Left colon (tissue), 2 donors: Measurements from ENCODE around the gene GPC1. TPM values are rescaled to one million over a fixed set of nuclear protein-coding genes. Genes with fewer than 3 reads are reported as not detected.
"Not testable (repeated sequence)": the region's sequence is repeated elsewhere in the genome, so short reads cannot be mapped to it uniquely, and the experiment has no call there.

Source experiments
- ATAC-seq: fragments of 200-7000 bp; cut with Tn5 transposase; one replicate; pipeline ENCODE4 v1.9.1; 2020; ENCODE audit warnings: mild to moderate bottlenecking, moderate library complexity
- DNase-seq, 2 donors: peaks; one replicate each; pipeline ENCODE4 v3.0.0-alpha.2; 2020
- intact Hi-C, 2 donors: fragments of 100-400 bp; cut with DNase I in 1 of 2; cut with micrococcal nuclease in 1 of 2; formaldehyde crosslinking; loops; one replicate each; pipeline versions ENCODE4 v1.11.2 to v1.14.0; 2022; cut with DNase I, micrococcal nuclease
- total RNA-seq, 2 donors: library from RNA; stranded (reverse); fragmentation: NEBNext Ultra II Directional; extraction: Animal tissue kit (Norgen Biotek cat#: 25700); gene quantifications; one replicate each; pipeline ENCODE4 v1.2.1, GENCODE V29; 2021
- donor health status: DM: no; HTN: no; CAD: no.
- donor health status: DM: yes; HTN: yes; CAD: no.

Gene GPC1
- total RNA-seq, 2 donors from 2014 or later = 10.4 to 20.0 TPM

DNA sequence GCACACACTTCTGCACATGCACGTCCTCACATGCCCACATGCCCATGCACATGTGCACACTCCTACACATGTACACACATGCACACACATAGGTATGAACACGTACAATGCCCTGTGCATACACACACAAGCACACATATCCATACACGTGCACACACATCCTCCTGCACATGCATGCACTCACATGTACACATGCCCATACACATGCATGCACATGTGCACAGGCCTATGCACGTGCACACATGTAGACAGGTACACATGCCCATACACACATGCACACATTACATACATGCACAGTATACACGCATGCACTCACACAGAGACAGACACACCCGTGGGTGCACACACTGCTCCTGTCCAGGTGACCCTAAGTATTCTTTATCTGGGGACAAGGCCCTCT lies 34.3 kb downstream of the GPC1 start:
- intact Hi-C loops = no loop called here
- DNase-seq (no peak), ATAC-seq (no peak)

DNA sequence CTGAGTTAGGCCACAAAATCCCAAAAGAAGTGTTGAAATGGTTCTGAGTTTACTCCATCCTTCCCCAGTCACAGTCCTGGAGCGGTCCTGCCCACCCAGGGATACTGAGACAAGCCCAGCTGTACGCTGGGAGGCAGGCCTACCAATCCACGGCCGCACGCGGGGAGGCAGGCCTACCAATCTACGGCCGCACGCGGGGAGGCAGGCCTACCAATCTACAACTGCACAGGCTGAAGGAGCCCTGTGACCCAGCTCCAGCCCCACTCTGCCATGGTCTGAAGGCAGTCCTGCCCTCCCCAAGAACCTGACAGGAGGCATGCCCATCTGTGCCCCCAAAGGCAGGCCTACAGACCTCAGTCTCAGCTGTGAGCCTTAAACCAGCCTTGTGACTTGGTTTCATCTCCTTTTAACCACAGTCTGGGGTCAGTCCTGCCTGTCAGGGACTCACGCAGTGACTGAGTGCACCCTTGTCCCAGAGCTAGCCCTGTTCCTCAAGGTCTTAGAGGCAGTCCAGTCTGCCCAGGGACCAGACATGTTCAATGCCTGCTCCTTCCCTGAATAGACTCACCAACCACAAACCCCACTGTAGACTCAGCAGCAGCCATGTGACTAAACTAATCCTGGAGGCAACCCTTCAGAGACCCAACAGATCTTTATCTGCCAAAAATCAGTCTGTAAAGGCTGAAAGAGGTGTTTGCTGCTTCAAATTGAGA lies 36.8 kb downstream of the GPC1 start:
- ATAC-seq = no peak
- intact Hi-C loops = no loop called here

DNA sequence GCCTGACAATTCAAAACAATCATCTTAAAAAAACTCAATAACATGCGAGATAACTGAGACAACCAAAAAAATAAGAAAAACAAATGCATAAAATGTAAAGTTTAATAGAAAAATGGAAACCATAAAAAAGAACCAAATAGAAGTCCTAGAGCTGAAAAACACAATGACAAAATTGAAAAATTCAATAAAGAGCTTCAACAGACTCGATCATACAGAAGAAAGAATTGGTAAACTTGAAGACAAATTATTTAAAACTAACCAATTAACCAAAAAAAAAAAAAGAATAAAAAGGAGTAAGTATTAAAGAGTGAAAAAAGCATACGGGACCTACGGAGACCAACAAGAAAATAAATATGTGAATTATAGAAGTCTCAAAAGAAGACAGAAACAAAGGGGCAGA lies 37.7 kb downstream of the GPC1 start:
- intact Hi-C loops = no loop called here
- DNase-seq = no peak
- ATAC-seq = no peak

More for the DNA sequence above, 36.8 kb downstream of the GPC1 start:
- no peak for DNase-seq

DNA sequence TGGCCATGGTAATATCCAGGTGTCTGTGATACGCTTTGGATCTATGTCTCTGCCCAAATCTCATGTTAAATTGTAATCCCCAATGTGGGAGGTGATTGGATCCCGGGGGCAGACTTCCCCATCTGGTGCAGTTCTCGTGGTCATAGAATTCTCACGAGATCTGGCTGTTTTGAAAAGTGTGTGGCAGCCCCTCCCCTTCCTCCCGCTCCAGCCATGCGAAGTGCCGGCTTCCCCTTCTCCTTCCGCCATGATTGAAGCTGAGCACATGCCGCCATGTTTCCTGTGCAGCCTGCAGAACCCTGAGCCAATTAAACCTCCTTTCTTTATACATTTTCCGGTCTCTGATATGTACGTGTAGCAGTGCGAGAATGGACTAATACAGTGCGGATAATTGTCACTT lies 42.5 kb downstream of the GPC1 start:
- no peak for ATAC-seq
- no peak for DNase-seq
- intact Hi-C loops = no loop called here

DNA sequence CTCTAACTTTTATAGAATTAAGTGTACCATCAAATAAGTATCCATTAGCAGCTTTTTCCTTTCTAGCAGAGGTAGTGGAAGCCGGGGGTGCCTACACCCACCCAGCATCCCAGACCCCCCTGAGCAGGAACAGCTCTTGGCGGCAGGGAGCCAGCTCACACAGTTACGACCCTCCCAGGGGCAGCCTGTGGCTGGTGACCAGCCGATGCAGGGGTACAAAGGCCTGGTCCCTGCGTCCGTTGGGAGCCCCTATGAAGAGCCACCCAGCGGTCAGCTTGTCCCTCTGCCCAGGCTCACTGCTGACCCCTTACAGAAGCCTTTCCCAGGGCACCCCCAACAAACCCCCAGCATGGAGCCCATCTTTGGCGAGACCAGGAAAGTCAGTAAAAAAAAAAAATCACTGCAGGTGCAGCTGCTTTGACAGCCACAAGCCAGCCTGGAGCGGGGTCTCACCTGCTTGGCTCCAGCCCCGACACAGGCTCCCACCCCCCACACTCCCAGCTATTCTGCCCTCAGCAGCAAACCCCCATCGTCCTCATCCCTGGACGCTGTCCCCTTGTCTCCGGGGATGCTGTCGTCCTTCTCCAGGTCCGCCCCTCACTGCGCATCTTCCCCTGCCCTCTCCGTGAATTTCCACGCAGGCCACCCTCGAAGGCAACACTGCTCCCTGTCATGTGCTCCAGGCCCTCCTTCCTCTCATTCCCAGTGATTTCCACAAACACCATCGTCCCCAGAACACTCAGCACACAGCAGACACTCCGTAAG lies 43.1 kb downstream of the GPC1 start:
- ATAC-seq (no peak), DNase-seq (peak in 1 of 2 donors; percentile 17)
- intact Hi-C loops = no loop called here

DNA sequence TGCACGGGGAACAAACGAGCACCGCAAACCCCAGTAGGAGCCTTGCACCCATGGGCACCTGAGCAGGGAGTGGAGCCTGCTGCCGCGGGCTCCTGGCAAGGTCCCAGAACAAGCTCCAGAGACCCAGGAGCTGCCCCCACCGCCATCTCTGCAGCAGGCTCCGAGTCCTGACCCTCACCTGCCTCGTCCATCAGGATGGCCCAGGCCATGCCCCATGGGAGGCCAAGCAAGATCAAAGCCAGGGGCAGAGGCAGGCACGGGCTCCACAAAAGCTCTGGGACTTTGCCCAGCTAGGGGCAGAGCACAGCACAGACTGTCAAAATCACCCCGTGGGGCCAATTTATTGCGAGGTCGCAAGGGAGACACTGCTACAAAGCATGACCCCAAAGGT lies 43.6 kb downstream of the GPC1 start:
- ATAC-seq = no peak
- intact Hi-C loops = no loop called here
- DNase-seq = peak in 1 of 2 donors; percentile 15

DNA sequence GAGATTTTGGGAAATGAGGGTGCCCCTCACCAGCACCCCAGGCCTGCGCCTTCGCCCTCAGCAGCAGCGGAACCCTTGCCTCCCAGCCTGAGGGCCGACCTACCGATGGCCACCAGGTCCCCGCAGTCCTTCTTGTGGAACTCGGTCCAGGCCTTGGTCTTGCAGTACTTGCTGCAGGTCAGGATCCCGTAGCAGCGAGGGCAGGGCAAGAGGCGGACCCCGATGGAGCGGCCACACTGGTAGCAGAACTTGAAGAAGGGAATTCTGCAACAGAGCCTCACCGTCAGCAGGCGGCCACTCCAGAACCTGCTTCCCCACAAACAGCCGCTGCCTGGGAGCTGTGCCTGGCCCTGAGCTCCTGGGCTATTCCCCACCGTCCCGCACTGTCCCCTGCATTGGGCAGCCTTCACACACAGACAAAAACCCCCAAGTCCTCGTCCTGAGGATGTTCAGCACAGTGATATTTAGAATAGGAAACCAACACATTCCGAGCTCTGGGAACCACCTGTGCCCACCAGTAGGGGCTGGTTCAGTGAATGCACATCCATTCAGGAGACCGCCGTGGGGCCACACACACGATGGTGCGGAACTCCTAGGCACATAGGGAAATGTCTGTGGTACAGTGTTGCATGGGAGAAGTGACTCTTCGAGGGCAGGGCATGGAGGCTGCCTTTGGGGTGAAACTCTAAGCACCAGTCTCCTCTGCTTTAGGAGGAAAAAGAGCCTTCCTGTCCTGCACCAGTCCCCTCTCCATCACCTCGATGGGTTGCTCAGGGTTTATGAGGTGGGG lies 45.6 kb downstream of the GPC1 start:
- intact Hi-C loops = no loop called here
- no peak for ATAC-seq

DNA sequence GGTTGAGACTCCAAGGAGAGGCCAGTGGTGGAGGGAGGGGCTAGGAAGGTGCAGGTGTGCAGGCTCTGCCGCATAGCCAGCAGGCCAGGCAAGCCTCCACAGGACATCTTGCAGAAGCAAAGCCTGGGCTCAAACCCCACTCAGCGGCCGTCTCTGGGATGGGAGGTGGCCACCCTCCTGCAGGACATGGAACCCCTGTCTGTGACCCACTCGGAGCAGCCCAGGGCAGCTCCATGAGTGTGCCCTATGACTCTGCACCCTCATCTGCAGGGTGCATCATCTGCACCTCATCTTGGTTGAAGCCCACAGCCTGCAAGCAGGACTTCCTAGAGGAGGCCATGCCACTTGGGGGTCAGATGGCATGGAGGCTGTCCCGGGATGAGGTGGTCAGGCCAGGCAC lies 46.3 kb downstream of the GPC1 start:
- DNase-seq (no peak), ATAC-seq (no peak)
- intact Hi-C loops = no loop called here

More for the DNA sequence above, 45.6 kb downstream of the GPC1 start:
- no peak for DNase-seq

DNA sequence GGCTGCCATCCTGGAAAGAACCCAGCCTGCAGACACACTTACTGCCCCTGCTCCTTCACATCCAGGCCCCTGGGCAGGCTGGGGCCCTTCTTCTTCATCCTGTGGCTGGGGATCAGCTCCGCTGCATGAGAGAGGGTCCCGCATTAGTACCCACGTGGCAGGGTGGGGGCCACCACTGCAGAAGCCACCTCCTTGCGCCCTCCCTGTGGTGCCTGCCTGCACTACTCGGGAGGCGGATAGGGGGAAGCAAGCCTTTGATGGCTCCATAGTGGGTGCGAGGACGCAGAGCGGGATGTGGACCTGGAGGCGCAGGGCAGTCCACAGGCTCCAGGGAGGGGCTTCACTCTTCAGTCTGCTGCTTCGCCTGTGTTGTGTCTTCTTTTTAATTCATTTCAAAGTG lies 46.7 kb downstream of the GPC1 start:
- ATAC-seq (no peak), DNase-seq (no peak)
- intact Hi-C loops = no loop called here

DNA sequence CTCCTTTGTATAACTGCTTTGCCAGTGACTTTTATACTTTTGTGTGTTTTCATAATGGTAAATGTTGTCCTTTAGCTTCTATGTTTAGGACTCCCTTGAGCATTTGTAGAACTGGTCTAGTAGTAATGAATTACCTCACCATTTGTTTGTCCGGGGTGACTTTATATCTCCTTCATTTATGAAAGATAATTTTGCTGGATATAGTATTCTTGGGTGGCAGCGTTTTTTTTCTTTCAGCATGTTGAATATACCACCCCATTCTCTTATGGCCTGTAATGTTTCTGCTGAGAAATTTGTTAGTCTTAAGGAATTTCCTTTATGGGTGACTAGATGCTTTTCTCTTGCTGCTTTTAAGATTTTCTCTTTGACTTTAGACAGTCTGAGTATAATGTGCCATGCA lies 56.0 kb downstream of the GPC1 start:
- DNase-seq = no peak
- no peak for ATAC-seq
- intact Hi-C loops = no loop called here

DNA sequence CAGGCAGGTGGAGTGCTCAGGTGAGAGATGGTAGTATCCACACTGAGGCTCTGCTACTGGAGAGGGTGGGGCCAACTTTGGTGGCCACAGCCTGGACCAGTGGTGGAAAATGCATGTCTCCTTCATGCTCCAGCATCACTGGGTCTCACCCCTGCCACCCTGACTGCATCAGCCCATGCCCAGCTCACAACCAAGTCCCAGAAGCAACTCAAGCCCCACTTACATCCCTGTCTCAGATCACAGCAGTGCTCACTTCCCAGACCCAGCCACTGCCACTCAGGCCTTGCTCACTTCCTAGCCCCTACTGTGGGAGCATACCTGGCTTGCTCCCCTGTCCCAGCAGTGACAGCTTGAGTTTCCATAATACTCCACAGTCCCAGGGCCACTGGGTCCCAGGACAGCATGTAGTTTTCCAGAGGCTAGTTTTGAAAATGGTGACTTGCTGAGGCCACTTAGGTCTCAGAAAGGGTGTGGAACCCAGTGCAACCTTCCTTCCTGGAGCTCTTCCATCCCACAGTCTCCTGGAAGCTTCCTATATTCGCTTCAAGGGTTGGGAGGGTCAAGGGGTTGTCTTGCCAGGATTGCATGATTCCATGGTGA lies 58.8 kb downstream of the GPC1 start:
- ATAC-seq (no peak), DNase-seq (no peak)
- intact Hi-C loops = no loop called here

DNA sequence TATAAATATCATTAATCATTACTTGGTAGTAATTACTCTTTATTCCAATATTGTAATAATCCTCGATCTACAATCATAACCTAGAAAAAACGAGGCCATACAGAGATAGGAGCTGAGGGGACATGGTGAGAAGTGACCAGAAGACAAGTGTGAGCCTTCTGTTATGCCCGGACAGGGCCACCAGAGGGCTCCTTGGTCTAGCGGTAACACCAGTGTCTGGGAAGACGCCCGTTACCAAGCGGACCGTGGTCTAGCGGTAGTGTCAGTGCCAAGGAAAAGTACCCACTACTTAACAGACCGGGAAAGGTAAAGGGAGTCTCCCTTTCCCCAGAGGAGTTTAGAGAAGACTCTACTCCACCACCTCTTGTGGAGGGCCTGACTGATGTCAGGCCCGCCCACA lies 59.5 kb downstream of the GPC1 start:
- ATAC-seq, intact Hi-C loops, DNase-seq: not testable (repeated sequence)

DNA sequence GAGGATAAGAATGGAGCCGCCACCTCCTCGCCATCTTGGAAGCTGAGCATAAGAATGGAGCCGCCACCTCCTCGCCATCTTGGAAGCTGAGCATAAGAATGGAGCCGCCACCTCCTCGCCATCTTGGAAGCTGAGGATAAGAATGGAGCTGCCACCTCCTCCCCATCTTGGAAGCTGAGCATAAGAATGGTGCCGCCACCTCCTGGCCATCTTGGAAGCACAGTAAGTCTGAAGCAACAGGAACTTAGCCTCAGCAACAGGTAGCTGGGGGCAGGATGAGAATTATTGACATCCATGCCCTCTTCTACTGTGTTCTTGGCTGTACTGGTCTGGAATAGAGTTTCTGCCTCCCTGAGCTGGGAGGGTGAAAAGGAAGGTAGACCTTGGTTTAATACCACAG lies 61.6 kb downstream of the GPC1 start:
- ATAC-seq = peak; percentile 39
- DNase-seq, intact Hi-C loops: not testable (repeated sequence)

DNA sequence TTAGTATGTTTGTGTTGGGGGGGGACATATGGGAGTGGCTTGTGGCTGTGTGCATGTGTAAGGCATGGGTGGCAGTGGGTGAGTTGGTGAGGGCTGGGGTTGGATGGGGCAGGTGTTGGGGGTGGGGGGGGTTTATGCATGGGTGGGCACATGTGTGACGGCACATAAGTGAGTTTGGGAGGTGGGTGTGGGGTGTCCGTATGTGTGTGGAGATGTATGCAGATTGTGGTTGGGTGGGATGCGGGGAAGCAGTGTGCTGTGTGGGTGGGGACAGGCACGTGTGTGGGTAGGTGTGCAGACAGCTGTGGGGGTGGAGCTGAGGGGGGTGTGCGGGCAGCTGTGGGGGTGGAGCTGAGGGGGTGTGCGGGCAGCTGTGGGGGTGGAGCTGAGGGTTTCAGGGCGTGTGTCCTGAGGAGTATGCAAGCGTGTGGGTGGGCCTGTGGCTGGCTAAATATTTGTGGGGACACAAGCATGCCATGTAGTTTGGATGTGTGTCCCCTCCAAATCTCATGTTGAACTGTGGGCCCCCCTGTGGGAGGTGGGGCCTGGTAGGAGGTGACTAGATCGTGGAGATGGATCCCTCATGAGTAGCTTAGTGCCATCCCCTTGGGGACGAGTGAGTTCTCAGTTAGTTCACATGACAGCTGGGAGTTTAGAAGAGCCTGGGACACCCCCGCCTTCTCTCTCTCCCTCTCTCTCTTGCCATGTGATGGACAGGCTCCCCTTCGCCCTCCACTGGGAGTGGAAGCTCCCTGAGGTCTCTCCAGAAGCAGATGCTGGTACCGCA lies 62.9 kb downstream of the GPC1 start:
- DNase-seq (no peak), ATAC-seq (no peak)
- intact Hi-C loops = no loop called here

DNA sequence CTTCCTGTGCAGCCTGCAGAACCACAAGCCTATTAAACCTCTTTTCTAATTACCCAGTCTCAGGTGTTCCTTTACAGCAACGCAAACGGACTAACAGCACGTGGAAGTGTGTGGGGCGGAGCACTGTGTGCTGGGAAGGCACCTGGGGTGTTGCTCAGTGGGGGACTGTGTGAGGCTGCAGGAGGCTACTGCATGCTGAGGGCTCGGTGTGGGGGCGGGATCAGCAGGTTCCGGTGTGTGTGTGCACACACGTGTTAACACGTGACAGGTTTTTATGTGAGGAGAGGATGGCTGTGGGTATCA lies 63.4 kb downstream of the GPC1 start:
- DNase-seq (no peak), ATAC-seq (no peak)
- intact Hi-C loops = no loop called here

DNA sequence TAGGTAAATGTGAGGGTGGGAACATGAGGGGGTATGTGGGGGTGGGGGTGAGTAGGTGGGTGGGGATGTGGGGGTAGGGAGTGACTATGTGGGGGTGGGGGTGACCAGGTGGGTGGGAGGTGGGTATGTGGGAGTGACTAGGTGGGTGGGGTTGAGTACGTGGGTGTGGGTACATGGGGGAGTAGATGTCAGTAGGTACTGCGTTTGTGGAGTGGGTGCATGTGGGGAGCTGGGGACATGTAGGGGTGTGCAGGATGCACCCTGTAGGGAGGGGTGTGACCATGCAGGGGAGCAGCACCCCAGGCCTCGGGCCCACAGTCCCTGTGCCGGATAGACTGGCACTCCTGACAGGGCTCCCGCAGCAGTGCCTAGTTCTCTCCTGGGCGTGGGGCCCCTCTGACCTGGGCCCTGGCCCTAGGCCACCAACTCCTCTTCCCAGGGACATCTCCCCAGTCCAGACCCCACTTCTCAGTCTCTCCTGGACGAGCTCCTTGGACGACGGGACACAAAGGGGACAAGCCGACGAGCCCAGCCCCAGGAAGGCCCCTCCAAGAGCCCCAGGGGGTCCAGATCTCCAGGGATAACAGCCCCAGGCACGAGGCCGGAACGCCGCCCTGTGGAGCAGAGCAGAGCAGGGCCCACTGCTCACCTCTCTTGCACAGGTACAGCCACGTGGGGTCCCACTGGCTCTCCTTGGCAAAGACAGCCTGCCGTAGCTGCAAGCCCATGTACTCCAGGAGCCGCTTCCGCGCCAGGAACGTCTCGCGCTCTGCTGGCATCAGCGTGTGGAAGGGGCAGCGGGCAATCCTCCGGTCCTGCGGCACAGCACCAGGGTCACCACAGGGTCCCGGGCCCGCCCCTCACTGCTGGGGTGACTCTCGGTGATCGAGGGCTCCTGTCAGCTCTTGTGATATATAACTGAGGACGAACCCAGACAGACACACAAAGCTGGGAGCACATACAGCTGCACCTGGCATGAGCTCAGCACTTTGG lies 64.1 kb downstream of the GPC1 start:
- DNase-seq = no peak
- intact Hi-C loops = no loop called here
- ATAC-seq = no peak

DNA sequence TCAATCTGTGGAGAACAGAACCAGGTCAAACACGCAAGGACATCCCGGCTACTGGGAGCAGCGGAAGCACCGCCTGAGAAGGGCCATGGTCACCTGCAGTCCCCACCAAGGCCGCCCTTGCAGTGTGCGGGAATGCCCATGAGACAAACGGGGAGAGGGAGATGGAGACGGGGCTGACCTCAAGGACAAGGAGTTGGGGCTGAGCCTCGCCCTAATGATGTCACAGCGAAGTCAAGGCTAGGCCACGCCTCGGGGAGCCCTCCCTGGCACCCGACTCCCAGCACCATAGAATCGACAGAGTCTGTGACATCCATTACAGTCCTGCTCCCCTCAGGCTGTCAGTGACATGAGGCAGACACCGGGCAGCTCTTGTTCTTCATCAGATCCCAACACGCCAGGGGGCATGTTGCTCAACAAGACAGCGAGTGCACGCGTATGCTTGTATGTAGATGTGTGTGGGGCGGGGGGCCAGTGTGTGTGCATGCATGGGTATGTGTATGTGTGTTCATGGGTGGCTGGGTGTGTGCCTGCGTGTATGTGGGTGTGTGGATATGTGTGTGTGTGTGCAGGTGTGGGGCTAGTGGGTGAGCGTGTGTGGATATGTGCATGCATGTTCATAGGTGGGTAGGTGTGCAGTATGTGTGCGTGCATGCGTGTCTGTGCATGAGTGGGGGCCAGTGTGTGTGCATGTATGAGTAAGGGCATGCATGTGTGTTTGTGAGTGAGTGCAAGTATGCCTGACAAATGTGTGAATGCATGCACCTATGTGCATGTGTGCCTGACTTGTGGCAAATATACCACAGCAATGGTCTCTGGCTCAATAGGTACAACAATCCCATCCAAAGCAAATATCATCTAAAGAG lies 65.3 kb downstream of the GPC1 start:
- ATAC-seq = no peak

More for the DNA sequence above, 65.3 kb downstream of the GPC1 start:
- intact Hi-C loops = no loop called here
- DNase-seq = no peak
